ENCODE results near the gene NANP.
"Not testable (repeated sequence)": the region's sequence is repeated elsewhere in the genome, so short reads cannot be mapped to it uniquely, and the experiment has no call there.

NANP gene
- 5.3 to 31.7 (median 17.9) reads per million in 18 experiments for total RNA-seq

DNA sequence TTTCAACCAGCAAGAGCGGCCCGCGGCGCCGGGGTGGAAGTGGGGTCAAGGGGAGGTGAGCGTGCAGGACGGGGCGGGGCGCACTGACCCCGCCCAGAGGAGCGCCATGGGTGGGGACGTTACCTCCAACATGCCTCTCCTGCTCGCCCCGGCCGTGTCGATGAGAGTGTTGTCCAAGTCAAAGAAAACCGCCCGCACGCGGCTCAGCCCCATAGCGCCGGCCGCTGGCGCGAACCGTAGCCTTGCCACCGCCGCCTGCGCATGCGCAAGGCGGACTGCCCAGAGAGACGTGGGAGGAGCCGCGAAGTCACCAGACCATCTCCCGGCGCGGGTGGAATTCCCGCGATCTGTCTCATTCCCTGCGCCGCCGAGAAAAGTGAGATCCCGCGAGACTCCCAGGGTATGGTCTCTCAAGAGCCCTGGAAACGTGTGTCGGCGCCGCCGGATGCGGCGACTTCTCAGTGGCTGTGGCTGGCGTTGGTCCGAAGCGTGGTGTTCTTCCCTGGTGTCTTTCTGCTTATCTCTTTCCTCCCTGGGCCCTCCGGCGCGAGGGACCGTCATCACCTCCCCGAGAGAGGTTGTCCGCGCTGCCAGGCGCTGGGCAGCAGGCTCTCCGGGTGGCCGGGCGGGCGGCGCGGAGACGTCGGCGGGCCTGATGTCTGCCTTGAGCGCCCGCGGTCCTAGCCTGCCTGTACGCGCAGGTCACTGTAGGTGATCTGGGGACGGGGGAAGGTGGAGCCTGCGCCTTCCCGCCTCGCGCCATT lies at the start of gene NANP:
Gene NANP, minus strand, starts transcription at position 279 of the 764 bp plus-strand sequence. Its CDS starts 66 bp downstream, at position 213.
- peak; percentile 98 for DNase-seq

DNA sequence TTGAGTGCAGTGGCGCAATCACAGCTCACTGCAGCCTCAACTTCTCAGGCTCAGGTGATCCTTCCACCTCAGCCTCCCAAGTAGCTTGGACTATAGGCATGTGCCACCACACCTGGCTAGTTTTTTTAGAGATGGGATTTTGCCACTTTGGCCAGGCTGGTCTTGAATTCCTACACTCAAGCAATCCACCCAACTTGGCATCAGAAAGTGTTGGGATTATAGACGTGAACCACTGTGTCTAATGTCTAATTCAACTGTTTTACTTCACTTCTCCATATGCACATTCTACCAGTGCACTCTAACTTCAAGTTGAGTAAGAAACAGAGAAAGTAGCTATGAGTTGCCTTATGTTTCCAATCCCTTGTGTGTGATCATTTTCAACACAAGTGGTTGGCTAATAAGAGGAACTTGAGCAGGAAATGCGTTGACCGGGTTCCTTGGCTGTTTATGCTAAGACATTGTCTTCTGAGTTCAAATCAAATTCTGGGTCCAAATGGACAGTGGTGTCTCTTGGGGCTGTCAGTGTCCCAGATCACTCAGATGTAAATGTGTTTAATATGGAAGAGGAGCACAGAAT lies 48.9 kb upstream of the NANP start:
- peak; percentile 66 to 75 for DNase-seq

DNA sequence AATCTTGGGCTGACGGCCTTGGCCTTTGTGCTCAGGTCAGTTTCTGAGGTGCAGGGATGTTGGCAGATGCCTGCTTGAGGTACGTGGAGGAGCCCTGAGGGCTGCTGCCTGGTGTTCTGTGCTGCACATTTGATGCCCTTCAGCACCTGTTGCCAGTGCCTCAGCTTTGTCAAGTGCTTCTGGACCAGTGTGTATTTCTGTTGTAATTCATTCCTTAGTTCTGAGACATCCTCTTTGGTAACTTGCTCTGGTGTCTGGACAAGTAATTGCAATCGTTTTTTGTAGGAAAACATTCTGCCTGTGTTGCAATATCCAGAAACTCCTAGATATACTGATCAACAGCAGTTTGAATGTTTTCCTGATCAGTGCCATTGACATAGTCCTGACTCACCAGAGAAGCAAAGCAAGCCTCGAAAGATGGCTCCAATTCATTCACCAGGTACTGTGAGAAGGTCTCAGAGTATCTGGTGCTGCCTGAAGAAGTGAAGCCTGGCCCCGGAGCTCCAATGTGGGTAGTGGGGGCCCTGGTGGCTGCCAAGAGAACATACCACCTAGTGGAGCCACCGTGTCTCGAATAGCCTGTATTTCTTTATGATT lies 46.1 kb upstream of the NANP start:
- DNase-seq, result no peak

GRCh38 chr20:25668446-25668845 lies 44.6 kb upstream of the NANP start:
- no peak for DNase-seq

DNA sequence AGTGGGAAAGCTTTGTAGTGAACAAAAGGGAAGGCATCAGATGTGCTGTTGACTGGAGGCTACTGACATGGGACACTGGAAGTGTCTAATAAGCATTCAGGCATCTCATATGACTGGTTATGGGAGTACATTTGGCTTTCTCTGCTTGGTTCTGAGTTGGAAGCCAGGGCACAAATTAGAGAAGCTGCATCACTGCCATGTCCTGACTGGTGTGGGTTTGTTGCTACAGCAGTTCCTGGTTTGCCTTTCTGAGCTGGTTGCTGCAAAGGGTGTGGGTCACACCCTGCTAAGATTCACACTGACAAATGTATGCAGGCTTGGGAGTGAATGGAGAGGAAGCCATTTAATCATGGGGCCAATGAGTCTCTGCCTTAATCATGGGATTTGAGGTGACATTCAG lies 36.2 kb upstream of the NANP start:
- peak; percentile 33 to 59 for DNase-seq

DNA sequence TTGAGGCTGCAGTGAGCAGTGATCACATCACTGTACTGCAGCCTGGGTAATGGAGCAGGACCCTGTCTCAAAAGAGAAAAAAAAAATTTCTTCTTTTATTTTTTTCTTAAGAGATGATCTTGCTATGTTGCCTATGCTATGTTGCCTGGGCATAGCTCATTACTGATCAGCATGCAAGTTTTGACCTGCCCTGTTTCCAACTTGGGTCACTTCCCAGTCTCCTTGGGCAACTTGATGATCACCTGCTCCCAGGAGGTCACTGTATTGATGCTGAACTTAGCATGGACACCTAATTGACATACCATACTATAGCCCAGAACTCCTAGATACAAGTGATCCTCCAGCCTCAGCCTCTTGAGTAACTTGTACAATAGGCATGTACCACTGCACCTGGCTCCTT lies 30.7 kb upstream of the NANP start:
- no peak for DNase-seq

GRCh38 chr20:25652866-25653265 lies 29.1 kb upstream of the NANP start:
- DNase-seq, result not testable (repeated sequence)

DNA sequence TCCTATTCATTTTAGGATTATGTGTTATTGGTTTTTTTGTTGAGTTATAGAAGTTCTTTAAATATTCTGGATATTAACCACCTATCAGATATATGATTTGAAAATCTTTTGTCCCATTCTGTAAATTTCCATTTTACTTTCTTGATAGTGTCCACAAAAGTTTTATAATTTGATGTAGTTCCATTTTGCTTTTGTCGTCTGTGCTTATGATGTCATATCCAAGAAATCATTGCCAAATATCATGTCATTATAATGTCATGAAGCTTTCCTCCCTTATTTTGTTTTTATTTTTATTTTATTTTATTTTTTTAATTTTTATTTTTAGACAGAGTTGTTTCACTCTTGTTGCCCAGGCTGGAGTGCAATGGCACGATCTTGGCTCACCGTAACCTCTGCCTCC lies 21.0 kb upstream of the NANP start:
- no peak for DNase-seq

DNA sequence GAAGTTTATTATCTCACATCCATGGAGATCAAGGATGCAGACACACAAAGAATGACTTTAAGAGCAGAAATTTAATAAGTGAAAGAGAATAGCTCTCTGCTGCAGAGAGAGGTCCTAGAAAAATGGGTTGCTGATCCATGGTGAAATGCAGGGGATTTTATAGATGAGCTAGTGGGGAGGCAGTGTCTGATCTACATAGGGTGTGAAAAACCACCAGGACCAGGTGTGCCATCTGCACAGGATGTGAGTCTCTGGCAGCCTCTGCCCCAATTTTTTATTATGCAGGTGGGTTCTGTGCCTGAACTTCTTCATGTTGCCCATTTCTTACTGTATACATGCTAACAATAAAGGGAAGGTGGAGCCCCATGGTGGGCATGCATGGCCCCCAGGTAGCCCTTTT lies 19.9 kb upstream of the NANP start:
- DNase-seq, result no peak

GRCh38 chr20:25637247-25637646 lies 13.4 kb upstream of the NANP start:
- no peak for DNase-seq

DNA sequence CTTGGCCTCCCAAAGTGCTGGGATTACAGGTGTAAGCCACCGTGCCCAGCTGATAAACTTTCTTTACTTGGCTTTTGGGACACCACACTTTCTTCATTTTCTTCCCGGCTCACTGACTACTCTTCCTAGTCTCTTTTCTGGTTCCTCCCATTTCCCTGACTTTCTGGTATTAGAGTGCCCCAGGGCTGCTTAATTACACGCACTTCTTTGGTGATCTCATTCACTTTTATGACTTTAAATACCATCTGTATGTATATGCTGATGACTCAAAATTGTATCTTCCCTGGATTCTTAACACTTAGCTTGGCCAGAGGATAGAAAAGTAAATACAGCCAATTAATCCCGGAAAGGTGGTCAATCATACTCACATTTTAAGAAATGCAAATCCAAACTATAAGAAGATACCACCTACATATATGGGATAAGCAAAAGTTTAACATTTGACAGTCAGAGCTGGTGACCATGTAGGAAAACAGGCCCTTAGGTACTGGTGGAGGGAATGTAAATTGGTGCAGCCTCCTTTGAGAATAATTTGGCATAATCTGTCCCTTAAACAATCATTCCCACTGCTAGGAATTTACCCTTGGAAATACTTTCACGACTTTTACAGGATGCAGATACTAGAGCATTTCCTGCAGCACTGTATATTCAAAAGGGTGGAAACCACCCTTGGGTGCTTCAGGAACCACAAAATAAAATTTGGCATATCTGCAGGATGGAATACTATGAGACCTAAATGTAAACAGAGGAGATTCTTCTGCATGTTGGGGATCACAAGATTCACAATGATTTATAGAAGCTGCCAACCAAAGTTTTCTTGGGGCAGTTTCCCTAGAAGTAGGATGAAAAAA lies 9.4 kb upstream of the NANP start:
- no peak for DNase-seq

- not testable (repeated sequence) for DNase-seq
Measured at GRCh38 chr20:25630615-25631014, 6.8 kb upstream of the NANP start.

DNA sequence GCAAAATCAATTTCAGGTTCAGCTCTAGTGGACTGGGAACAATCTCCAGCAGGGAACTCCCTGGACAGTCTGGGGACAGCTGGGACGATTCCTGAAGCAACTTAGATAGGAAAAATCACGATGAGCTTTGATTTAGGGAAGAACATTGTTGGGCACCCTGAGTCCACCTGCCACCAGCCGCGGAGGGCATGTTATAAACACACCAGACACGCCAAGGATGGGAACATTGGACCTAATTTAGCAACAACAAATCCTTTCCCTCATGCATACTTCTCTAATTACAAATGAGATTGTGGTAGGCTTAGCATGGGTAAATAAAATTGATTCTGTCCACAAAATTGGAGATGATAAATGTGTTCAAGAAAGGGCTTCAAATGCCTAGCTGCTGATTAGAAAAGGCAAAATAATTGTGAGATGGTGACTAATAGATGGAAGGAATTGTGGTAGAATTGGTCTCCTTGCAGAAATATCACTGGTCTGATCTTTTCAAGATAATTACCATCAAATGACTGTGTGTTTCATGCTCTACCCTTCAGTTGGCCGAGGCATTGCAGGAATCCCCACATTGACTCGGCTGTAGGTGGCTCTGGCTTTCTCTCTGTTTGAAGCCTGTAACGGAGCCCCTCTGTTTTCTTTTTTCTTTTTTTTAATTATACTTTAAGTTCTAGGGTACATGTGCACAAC lies 6.1 kb upstream of the NANP start:
- DNase-seq, result no peak

DNA sequence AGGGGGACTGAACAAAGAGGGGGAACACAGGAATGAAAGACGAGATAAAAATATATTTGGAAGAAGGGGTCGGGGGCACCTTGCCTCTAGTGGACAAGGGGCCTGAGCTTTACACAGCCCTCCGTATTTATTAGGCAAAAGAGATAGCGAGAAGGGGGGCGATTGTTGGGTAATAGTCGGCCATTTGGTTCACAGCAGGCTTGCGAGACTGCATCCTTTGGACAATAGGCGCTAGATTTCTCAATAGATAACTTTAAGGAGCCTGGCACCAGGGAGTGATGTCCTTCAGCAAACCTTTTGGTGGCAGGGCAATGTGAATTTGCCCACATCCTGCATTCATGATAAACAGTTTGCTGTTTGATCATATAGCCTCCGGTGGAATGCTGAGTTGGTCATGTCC lies 3.0 kb upstream of the NANP start:
- no peak for DNase-seq

- no peak for DNase-seq
Measured at GRCh38 chr20:25624500-25624939, 706 bp upstream of the NANP start.

- peak; percentile 51 to 63 for DNase-seq
Measured at GRCh38 chr20:25623225-25623735, 534 bp downstream of the NANP start.

GRCh38 chr20:25622450-25623224 lies 1.2 kb downstream of the NANP start:
- DNase-seq, result no peak

DNA sequence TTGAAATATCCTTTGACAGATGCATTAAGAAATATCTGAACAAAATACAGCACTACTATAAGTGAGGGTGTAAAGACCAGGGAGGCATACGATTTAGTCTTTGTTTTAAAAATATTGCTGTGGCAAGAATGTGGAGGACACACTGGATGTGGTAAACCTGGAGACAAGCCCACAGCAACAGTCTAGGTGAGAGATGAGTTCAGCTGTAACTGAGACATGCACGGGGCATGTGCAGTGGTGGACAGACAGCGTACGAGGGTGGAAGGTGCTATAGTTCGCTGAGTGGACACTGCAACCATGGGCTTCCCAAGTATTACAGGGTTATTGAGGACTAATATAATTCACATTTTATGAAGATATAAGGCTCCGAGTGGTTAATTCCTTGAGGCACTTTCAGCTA lies 1.8 kb downstream of the NANP start:
- no peak for DNase-seq

DNA sequence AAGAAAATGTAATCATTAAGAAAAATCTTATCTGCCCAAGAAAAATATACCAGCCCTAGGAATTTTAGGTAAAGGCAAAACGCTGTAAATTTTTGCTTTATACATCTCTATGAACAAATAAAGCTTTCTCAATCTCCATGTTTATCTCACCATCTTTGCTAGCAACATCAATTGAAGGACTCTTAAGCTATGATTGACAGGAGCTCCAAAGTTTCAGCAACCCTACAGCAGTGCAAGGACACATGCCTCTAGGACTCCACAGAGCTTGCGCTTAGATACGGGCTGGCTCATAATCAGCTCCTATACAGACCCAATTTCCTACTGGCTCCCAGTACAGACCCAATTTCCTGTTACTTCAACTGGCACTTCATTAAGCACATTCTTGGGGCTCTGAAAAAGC lies 4.3 kb downstream of the NANP start:
- no peak for DNase-seq

DNA sequence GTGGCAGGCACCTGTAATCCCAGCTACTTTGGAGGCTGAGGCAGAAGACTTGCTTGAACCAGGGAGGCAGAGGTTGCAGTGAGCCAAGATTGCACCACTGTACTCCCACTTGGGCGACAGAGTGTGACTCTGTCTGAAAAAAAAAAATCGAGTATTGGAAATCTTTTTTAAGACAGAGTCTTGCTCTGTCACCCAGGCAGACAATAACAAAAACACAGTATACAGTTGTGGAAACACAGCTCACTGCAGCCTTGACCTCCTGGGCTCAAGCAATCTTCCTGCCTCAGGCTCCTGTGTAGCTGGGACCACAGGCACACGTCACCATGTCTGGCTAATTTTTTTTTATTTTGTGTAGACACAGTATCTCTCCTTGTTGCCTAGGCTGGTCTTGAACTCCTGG lies 15.0 kb downstream of the NANP start:
- no peak for DNase-seq

DNA sequence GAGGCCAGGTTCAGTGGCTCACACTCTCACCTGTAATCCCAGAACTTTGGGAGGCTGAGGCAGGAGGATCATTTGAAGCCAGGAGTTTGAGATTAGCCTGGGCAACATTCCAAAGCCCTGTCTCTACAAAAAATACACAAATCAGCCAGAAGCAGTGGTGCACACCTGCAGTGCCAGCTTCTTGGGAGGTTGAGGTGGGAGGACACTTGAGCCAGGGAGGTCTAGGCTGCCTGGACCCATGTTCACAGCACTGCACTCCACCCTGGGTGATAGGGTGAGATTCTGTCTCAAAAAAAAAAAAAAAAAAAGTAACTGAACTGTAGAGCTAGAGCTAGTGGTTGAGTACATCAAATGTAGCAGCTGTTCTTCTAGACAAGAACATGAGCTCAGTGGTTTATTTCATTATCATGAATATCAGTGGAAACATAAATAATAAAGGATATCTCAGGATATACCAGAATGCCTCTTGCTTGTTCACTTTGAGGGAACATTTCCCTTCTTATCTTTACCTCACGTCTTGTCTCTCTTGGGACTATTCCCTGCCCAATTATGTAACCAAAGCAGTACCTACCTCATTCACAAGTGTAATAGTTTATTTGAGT lies 17.6 kb downstream of the NANP start:
- no peak for DNase-seq
